ENCODE results near the gene IGF2BP3. TPM values are rescaled to one million over a fixed set of nuclear protein-coding genes. Genes with fewer than 3 reads are reported as not detected.

The IGF2BP3 gene
- total and polyA plus RNA-seq, 10 of the 15 experiments (the other 5 are each of a cell fraction or from before 2014, with no cell fraction given): 4.6 to 61.2 (median 36.9) TPM

DNA sequence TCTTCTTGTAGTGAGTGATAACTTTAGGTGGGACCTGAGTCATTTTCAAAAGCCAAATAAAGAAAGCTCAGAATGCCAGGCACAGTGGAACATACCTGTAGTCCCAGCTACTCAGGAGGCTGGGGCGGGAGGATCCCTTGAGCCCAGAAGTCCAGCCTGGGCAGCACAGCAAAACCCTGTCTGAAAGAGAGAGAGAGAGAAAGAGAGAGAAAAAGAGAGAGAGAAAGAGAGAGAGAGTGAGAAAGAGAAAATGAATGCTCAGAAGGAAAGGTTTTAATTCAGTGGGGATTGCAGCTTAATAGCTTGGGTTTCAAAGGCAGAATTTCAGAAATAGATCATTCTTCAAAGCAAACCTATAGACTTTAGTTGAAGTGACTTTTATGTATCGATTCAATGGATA lies 198.0 kb downstream of the IGF2BP3 start:
- WGBS (ENCODE audit: insufficient coverage, insufficient replicate concordance, low lambda C conversion rate, missing lambda C conversion rate): 75% methylated on average over 2 of the region's 2 CpGs
- CTCF ChIA-PET: interaction anchor here (0.6 to 7.5 kb wide), 55 partner anchors 11 to 440 kb away, joined by 3 to 167 read pairs (median 5); partner anchors contain the start of genes KLHL7, MALSU1 and NUP42
- Histone ChIP-seq H3K27ac (ENCODE audit: control insufficient read depth, insufficient read depth) (no peak overlapping the region), H4K20me1 (ENCODE audit: control insufficient read depth, insufficient read depth) (no peaks in the 10 kb centered on the region), H3K27me3 (replicated peaks in 1 of 2; ENCODE audit: control insufficient read depth in 2 of 2, insufficient read depth in 2 of 2, low read length in 1 of 2) (no peaks in the 10 kb centered on the region), H3K9ac (ENCODE audit: control insufficient read depth, insufficient read depth, low read length) (no peak overlapping the region), H3K36me3 (ENCODE audit: control insufficient read depth in 2 of 2, insufficient read depth in 2 of 2, low read length in 1 of 2) (no peaks in the 10 kb centered on the region), H3K4me3 (no peak overlapping the region), H3K4me1 (ENCODE audit: control insufficient read depth, insufficient read depth, low read length) (peaks cover 3% of the 10 kb centered on the region; the same call in 1 of the 2 replicates), H3K4me2 (ENCODE audit: control insufficient read depth, insufficient read depth) (no peak overlapping the region), H3K9me3 (replicated peaks; ENCODE audit: control insufficient read depth, insufficient read depth, low read length) (no peaks in the 10 kb centered on the region), H2AFZ (ENCODE audit: control insufficient read depth, low read depth, low read length) (peak overlapping the region; percentile 95), H3K79me2 (ENCODE audit: control insufficient read depth, insufficient read depth, low read length) (peaks cover 10% of the 10 kb centered on the region)
- no peak for ATAC-seq
- FAIRE-seq: no peak
- in situ Hi-C loops (cut with MboI) (loop anchor here (5.0 kb wide), 1 partner anchor 430 kb away; no protein-coding TSS in a partner anchor), intact Hi-C loops (cut with micrococcal nuclease; ENCODE audit: unreplicated experiment) (loop anchor here (2.0 to 5.0 kb wide), 3 partner anchors 81 to 440 kb away; partner anchors contain the start of gene STK31)
- no TSS peak for BruUV-seq (replicated peaks)
- RAD21 ChIA-PET (ENCODE audit: unreplicated experiment): interaction anchor here (0.7 to 7.3 kb wide), 22 partner anchors 9 to 440 kb away, joined by 3 to 53 read pairs (median 5); partner anchors contain the start of genes KLHL7 and MALSU1
- DNase-seq (ENCODE audit: low read depth, low spot score): no peak
- POLR2A ChIA-PET: interaction anchor here (0.6 to 1.2 kb wide), 4 partner anchors 86 to 427 kb away, joined by 3 to 7 read pairs (median 5); no protein-coding TSS in a partner anchor
- SMC1A ChIA-PET (ENCODE audit: uncharacterized antibody, unreplicated experiment): interaction anchor here (0.8 to 4.6 kb wide), 22 partner anchors 9 to 446 kb away, joined by 3 to 66 read pairs (median 6); partner anchors contain the start of gene MALSU1
- TF ChIP-seq STAT1 (conservative IDR thresholded peaks at IDR 0.05): no peak

GRCh38 chr7:23268746-23269145 lies 201.5 kb downstream of the IGF2BP3 start:
- Histone ChIP-seq H3K9me3 (replicated peaks; ENCODE audit: control insufficient read depth, insufficient read depth, low read length) (no peaks in the 10 kb centered on the region), H3K79me2 (ENCODE audit: control insufficient read depth, insufficient read depth, low read length) (peaks cover 2% of the 10 kb centered on the region), H3K27ac (ENCODE audit: control insufficient read depth, insufficient read depth) (no peak overlapping the region), H3K9ac (ENCODE audit: control insufficient read depth, insufficient read depth, low read length) (no peak overlapping the region), H4K20me1 (ENCODE audit: control insufficient read depth, insufficient read depth) (no peaks in the 10 kb centered on the region), H3K4me2 (ENCODE audit: control insufficient read depth, insufficient read depth) (no peak overlapping the region), H2AFZ (ENCODE audit: control insufficient read depth, low read depth, low read length) (no peak overlapping the region), H3K4me1 (ENCODE audit: control insufficient read depth, insufficient read depth, low read length) (peaks cover 14% of the 10 kb centered on the region), H3K27me3 (replicated peaks in 1 of 2; ENCODE audit: control insufficient read depth in 2 of 2, insufficient read depth in 2 of 2, low read length in 1 of 2) (no peaks in the 10 kb centered on the region), H3K4me3 (no peak overlapping the region), H3K36me3 (ENCODE audit: control insufficient read depth in 2 of 2, insufficient read depth in 2 of 2, low read length in 1 of 2) (no peaks in the 10 kb centered on the region)
- DNase-seq (ENCODE audit: low read depth, low spot score) (no peak), FAIRE-seq (no peak), ATAC-seq (no peak)
- 43% methylated on average over 4 of the region's 4 CpGs for WGBS (ENCODE audit: insufficient coverage, insufficient replicate concordance, low lambda C conversion rate, missing lambda C conversion rate)
- POLR2A ChIA-PET: no interaction called here
- CTCF ChIA-PET: interaction anchor here (0.8 to 7.5 kb wide), 5 partner anchors 7 to 329 kb away, joined by 3 to 167 read pairs (median 6); no protein-coding TSS in a partner anchor
- in situ Hi-C loops (cut with MboI) (no loop called here), intact Hi-C loops (cut with micrococcal nuclease; ENCODE audit: unreplicated experiment) (no loop called here)
- RAD21 ChIA-PET (ENCODE audit: unreplicated experiment): interaction anchor here (0.5 to 7.3 kb wide), 3 partner anchors 85 to 275 kb away, joined by 3 to 53 read pairs (median 3); no protein-coding TSS in a partner anchor
- BruUV-seq (replicated peaks): no TSS peak
- SMC1A ChIA-PET (ENCODE audit: uncharacterized antibody, unreplicated experiment): interaction anchor here (1.1 to 4.8 kb wide), 3 partner anchors 10 to 277 kb away, joined by 3 to 18 read pairs (median 3); no protein-coding TSS in a partner anchor
- TF ChIP-seq ESRRA (IDR thresholded peaks at IDR 0.05; ENCODE audit: low read length) (no peak), ETV6 (conservative IDR thresholded peaks at IDR 0.05 in 1 of 2, IDR thresholded peaks at IDR 0.05 in 1 of 2; ENCODE audit: borderline replicate concordance in 1 of 2, low read depth in 1 of 2) (no peak), IKZF1 (conservative IDR thresholded peaks at IDR 0.05) (no peak), BHLHE40 (IDR thresholded peaks at IDR 0.05; ENCODE audit: borderline replicate concordance in 1 of 2, low read depth in 2 of 2, low read length in 1 of 2) (no peak), MEF2A (IDR thresholded peaks at IDR 0.05; ENCODE audit: insufficient read depth, low read depth, low read length) (no peak), KDM1A (IDR thresholded peaks at IDR 0.05; ENCODE audit: borderline replicate concordance) (no peak), SMAD1 (IDR thresholded peaks at IDR 0.05; ENCODE audit: low read depth, partially characterized antibody) (no peak)
- TF ChIP-seq, protein P1, sequence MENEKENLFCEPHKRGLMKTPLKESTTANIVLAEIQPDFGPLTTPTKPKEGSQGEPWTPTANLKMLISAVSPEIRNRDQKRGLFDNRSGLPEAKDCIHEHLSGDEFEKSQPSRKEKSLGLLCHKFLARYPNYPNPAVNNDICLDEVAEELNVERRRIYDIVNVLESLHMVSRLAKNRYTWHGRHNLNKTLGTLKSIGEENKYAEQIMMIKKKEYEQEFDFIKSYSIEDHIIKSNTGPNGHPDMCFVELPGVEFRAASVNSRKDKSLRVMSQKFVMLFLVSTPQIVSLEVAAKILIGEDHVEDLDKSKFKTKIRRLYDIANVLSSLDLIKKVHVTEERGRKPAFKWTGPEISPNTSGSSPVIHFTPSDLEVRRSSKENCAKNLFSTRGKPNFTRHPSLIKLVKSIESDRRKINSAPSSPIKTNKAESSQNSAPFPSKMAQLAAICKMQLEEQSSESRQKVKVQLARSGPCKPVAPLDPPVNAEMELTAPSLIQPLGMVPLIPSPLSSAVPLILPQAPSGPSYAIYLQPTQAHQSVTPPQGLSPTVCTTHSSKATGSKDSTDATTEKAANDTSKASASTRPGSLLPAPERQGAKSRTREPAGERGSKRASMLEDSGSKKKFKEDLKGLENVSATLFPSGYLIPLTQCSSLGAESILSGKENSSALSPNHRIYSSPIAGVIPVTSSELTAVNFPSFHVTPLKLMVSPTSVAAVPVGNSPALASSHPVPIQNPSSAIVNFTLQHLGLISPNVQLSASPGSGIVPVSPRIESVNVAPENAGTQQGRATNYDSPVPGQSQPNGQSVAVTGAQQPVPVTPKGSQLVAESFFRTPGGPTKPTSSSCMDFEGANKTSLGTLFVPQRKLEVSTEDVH (IDR thresholded peaks at IDR 0.05; ENCODE audit: low read depth, partially characterized antibody): no peak

Data from GM12878 (cell line).